Measurements from ENCODE around the gene PTGER1. TPM values are rescaled to one million over a fixed set of nuclear protein-coding genes. Genes with fewer than 3 reads are reported as not detected.

The PTGER1 gene
- total and polyA plus RNA-seq, 2 of the 8 experiments (the other 6 are each of a cell fraction or from before 2014, with no cell fraction given), result 0.20 to 0.41 TPM

- no peak for TF ChIP-seq CHD7 (IDR thresholded peaks at IDR 0.05; ENCODE audit: insufficient replicate concordance, low read length)
Observed at GRCh38 chr19:14512406-14512961, 37.3 kb upstream of the PTGER1 start (continued).
